ENCODE data around the gene SCG5. TPM values are rescaled to one million over a fixed set of nuclear protein-coding genes. Genes with fewer than 3 reads are reported as not detected.

SCG5 gene
- total and polyA plus RNA-seq, 2 of the 13 experiments (the other 11 are each of a cell fraction or from before 2014, with no cell fraction given), result 2.3 to 3.5 TPM

DNA sequence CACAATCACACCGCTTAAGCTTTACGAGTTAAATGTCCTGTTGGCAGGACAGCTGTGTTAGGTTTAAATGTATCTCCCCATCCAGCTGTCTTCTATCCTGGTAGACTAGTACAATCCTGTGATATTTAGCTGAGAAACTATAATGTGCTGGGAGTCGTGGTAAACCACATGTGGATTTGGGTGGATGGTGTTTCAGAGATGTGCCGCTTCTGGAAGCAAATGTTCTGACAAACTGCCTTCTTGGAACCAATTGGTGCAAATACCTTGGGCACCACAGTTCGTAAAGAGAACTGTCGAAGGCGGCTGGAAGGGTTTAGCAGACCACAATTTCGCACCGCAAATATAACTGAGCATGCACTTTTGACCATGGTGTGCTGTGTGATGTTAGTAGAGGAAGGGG is 15.0 kb downstream of the SCG5 start (continued):
- TF ChIP-seq PREB (CRISPR knock-in tag; IDR thresholded peaks at IDR 0.05) (no peak), ZSCAN21 (CRISPR knock-in tag; IDR thresholded peaks at IDR 0.05; ENCODE audit: borderline replicate concordance) (no peak), RBM22 (optimal IDR thresholded peaks at IDR 0.05; ENCODE audit: low read length) (no peak), ZNF629 (CRISPR knock-in tag; conservative IDR thresholded peaks at IDR 0.05) (no peak), ZBTB43 (CRISPR knock-in tag; conservative IDR thresholded peaks at IDR 0.05) (no peak), MATR3 (CRISPR knock-in tag; IDR thresholded peaks at IDR 0.05) (no peak), KMT2A (CRISPR knock-in tag; IDR thresholded peaks at IDR 0.05) (no peak), CCAR2 (optimal IDR thresholded peaks at IDR 0.05; ENCODE audit: low read depth, low read length) (no peak)

- H3K79me2 ChIP-seq (ENCODE audit: insufficient read depth, low read length), result no peaks in the 10 kb centered on the region
- DNase-seq (ENCODE audit: low spot score), result no peak
- ChIA-PET CTCF (ENCODE audit: low intra/inter-chr PET ratio, low total read pairs) (no interaction called here), POLR2A (no interaction called here)
- H3K9me3 ChIP-seq (ENCODE audit: low read length), result no peaks in the 10 kb centered on the region
- no peaks in the 10 kb centered on the region for H3K27me3 ChIP-seq (ENCODE audit: control insufficient read depth in 1 of 2, insufficient read depth in 2 of 2, low read length in 2 of 2)
- WGBS (ENCODE audit: low lambda C conversion rate), result 89% methylated on average over 5 of the region's 5 CpGs
- no peak overlapping the region for H3K9ac ChIP-seq (ENCODE audit: insufficient read depth, low read depth, low read length)
- H3K4me2 ChIP-seq (ENCODE audit: low read depth, low read length), result no peak overlapping the region
- H3K36me3 ChIP-seq (replicated peaks in 1 of 2; ENCODE audit: control insufficient read depth in 1 of 2, insufficient read depth in 2 of 2, low read length in 2 of 2), result no peaks in the 10 kb centered on the region
- BruUV-seq (replicated peaks), result no TSS peak
- FAIRE-seq, result no peak
- H2AFZ ChIP-seq (ENCODE audit: low read length), result no peak overlapping the region
- H4K20me1 ChIP-seq (ENCODE audit: insufficient read depth, low read length), result no peaks in the 10 kb centered on the region
- no peak for ATAC-seq
- H3K4me1 ChIP-seq (ENCODE audit: insufficient read depth, low read length), result no peaks in the 10 kb centered on the region
- in situ Hi-C loops (cut with HindIII; ENCODE audit: extremely low pct_ligation_motif_present, low pct_unique_long_range_greater_than_20kb) (no loop called here), intact Hi-C loops (cut with micrococcal nuclease; ENCODE audit: unreplicated experiment) (loop anchor here (5.0 kb wide), 1 partner anchor 115 kb away; no protein-coding TSS in a partner anchor)
- no peak overlapping the region for H3K4me3 ChIP-seq (replicated peaks in 1 of 3; ENCODE audit: insufficient read depth in 1 of 3, low read depth in 2 of 3, low read length in 3 of 3)
- TF ChIP-seq IKZF1 (IDR thresholded peaks at IDR 0.05), result no peak
- TF ChIP-seq ZBTB38 (CRISPR knock-in tag; IDR thresholded peaks at IDR 0.05), result no peak
- TF ChIP-seq CENPT (CRISPR knock-in tag; IDR thresholded peaks at IDR 0.05; ENCODE audit: low read depth), result no peak
- TF ChIP-seq CC2D1A (CRISPR knock-in tag; IDR thresholded peaks at IDR 0.05), result no peak
- TF ChIP-seq SIN3B (IDR thresholded peaks at IDR 0.05; ENCODE audit: low read length), result no peak
- TF ChIP-seq MATR3 (CRISPR knock-in tag; IDR thresholded peaks at IDR 0.05), result no peak
- no peak for TF ChIP-seq NAIF1 (CRISPR knock-in tag; IDR thresholded peaks at IDR 0.05; ENCODE audit: borderline replicate concordance)
- TF ChIP-seq MAFK (conservative IDR thresholded peaks at IDR 0.05 in 1 of 2, IDR thresholded peaks at IDR 0.05 in 1 of 2; ENCODE audit: low read length in 2 of 2), result no peak
- no peak for TF ChIP-seq CHCHD3 (CRISPR knock-in tag; IDR thresholded peaks at IDR 0.05)
- TF ChIP-seq BATF2 (CRISPR knock-in tag; IDR thresholded peaks at IDR 0.05), result no peak
- TF ChIP-seq MYNN (CRISPR knock-in tag; IDR thresholded peaks at IDR 0.05; ENCODE audit: low read depth), result no peak
- TF ChIP-seq IKZF4 (CRISPR knock-in tag; IDR thresholded peaks at IDR 0.05; ENCODE audit: borderline replicate concordance, low read depth, not compliant biosample characterization), result no peak
- no peak for TF ChIP-seq MAFF (IDR thresholded peaks at IDR 0.05; ENCODE audit: low read depth, low read length)
- no peak for TF ChIP-seq RBM22 (optimal IDR thresholded peaks at IDR 0.05; ENCODE audit: low read length)
- no peak overlapping the region for H3K27ac ChIP-seq (ENCODE audit: extremely low read length, insufficient read depth, low read length)
Observed at GRCh38 chr15:32657198-32657883, 15.8 kb downstream of the SCG5 start.
